Measurements from ENCODE around the gene VAMP1.
"Not testable (repeated sequence)": the region's sequence is repeated elsewhere in the genome, so short reads cannot be mapped to it uniquely, and the experiment has no call there.

The VAMP1 gene

GRCh38 chr12:6469092-6469491, 1.4 kb downstream of the VAMP1 start:
- DNase-seq, result peak; percentile 61

GRCh38 chr12:6468283-6468575, 2.2 kb downstream of the VAMP1 start:
- no peak for DNase-seq

GRCh38 chr12:6467571-6468282, 2.8 kb downstream of the VAMP1 start:
- not testable (repeated sequence) for DNase-seq

- not testable (repeated sequence) for DNase-seq
Measured at GRCh38 chr12:6466751-6467150, 3.7 kb downstream of the VAMP1 start.

GRCh38 chr12:6466184-6466573, 4.3 kb downstream of the VAMP1 start:
- DNase-seq, result no peak

- DNase-seq, result peak; percentile 86
Measured at GRCh38 chr12:6465467-6466183, 4.9 kb downstream of the VAMP1 start.

GRCh38 chr12:6464531-6464930, 5.9 kb downstream of the VAMP1 start:
- no peak for DNase-seq

- DNase-seq, result no peak
Measured at GRCh38 chr12:6463858-6464257, 6.6 kb downstream of the VAMP1 start.

GRCh38 chr12:6463216-6463615, 7.3 kb downstream of the VAMP1 start:
- no peak for DNase-seq

- DNase-seq, result no peak
Measured at GRCh38 chr12:6462234-6462995, 8.1 kb downstream of the VAMP1 start.

- peak; percentile 88 for DNase-seq
Measured at GRCh38 chr12:6461401-6462233, 8.9 kb downstream of the VAMP1 start.

- DNase-seq, result no peak
Measured at GRCh38 chr12:6460751-6461371, 9.6 kb downstream of the VAMP1 start.

- no peak for DNase-seq
Measured at GRCh38 chr12:6459004-6459337, 11.5 kb downstream of the VAMP1 start.

GRCh38 chr12:6458281-6459003, 12.0 kb downstream of the VAMP1 start:
- no peak for DNase-seq

- no peak for DNase-seq
Measured at GRCh38 chr12:6457220-6457945, 13.1 kb downstream of the VAMP1 start.

- DNase-seq, result peak; percentile 70
Measured at GRCh38 chr12:6452944-6453630, 17.4 kb downstream of the VAMP1 start.

GRCh38 chr12:6452245-6452943, 18.1 kb downstream of the VAMP1 start:
- peak; percentile 60 for DNase-seq

- peak; percentile 83 for DNase-seq
Measured at GRCh38 chr12:6451348-6452244, 18.9 kb downstream of the VAMP1 start, which contains the start of gene TAPBPL. TAPBPL (plus strand) TSS chr12:6452042; CDS start chr12:6452249, 207 bp downstream.

GRCh38 chr12:6450869-6451347, 19.6 kb downstream of the VAMP1 start:
- peak; percentile 56 for DNase-seq

All from hematopoietic multipotent progenitor cell treated with erythropoietin and hydrocortisone succinate and interleukin-3 and kit ligand, for 6 days (in vitro differentiated cells).